ENCODE measurements around the gene SPG7. TPM values are rescaled to one million over a fixed set of nuclear protein-coding genes. Genes with fewer than 3 reads are reported as not detected.

Gene SPG7
- total and polyA plus RNA-seq, 9 of the 15 experiments (the other 6 are each of a cell fraction or from before 2014, with no cell fraction given) = 5.8 to 89.1 (median 49.4) TPM

GRCh38 chr16:89575247-89576152 is 67.3 kb downstream of the SPG7 start, which contains the start of gene CPNE7 (continued):
- TF ChIP-seq JUN (IDR thresholded peaks at IDR 0.05; ENCODE audit: borderline replicate concordance, low read depth, low read length) (no peak), JUN (CRISPR knock-in tag; IDR thresholded peaks at IDR 0.05; ENCODE audit: borderline replicate concordance) (0 out of 2 replicates have a peak, but pooled peaks have one; percentile 37), ZFP1 (CRISPR knock-in tag; IDR thresholded peaks at IDR 0.05) (no peak), HMG20A (CRISPR knock-in tag; conservative IDR thresholded peaks at IDR 0.05) (no peak), L3MBTL2 (IDR thresholded peaks at IDR 0.05) (peak; percentile 76), MNT (conservative IDR thresholded peaks at IDR 0.05) (peak in 1 of 2 experiments; percentile 2; a peak in 1 of 4 replicates), EWSR1 (IDR thresholded peaks at IDR 0.05; ENCODE audit: borderline replicate concordance, low read depth, partially characterized antibody) (no peak), ZKSCAN3 (CRISPR knock-in tag; IDR thresholded peaks at IDR 0.05) (no peak), LEF1 (IDR thresholded peaks at IDR 0.05) (no peak), ZBTB11 (CRISPR knock-in tag; IDR thresholded peaks at IDR 0.05) (no peak; a peak in 1 of 6 replicates), SAP30 (IDR thresholded peaks at IDR 0.05; ENCODE audit: borderline replicate concordance, insufficient read depth, low read depth, low read length, poor library complexity, severe bottlenecking) (peak; percentile 54), ZNF592 (IDR thresholded peaks at IDR 0.05) (peak; percentile 51; the same call in 1 of the 2 replicates), SUPT5H (IDR thresholded peaks at IDR 0.05) (no peak)
